GM12878 (cell line): ENCODE measurements around the gene NR2F6. TPM values are rescaled to one million over a fixed set of nuclear protein-coding genes. Genes with fewer than 3 reads are reported as not detected.

ENCODE experiments used
- BRCA1 ChIP-seq: IDR thresholded peaks from 2 replicates; pipeline ENCODE4 v1.6.1; 2011; ENCODE audit warnings: low read depth, low read length, improper control_type of control experiment
- CHD4 ChIP-seq: fragments of 200-600 bp; sonication (generic); IDR thresholded peaks from 2 replicates; pipeline ENCODE4 v1.6.1; 2016; ENCODE audit warnings: mild to moderate bottlenecking
- CREM ChIP-seq: IDR thresholded peaks from 2 replicates; pipeline ENCODE4 v1.6.1; 2014; ENCODE audit warnings: antibody characterized with exemption, low read depth
- DPF2 ChIP-seq: fragments of 450-650 bp; IDR thresholded peaks from 2 replicates; pipeline ENCODE4 v1.6.1; 2017; ENCODE audit warnings: mild to moderate bottlenecking
- FOXK2 ChIP-seq: fragments of 450-650 bp; IDR thresholded peaks from 2 replicates; pipeline ENCODE4 v1.6.1; 2017; ENCODE audit warnings: mild to moderate bottlenecking, moderate library complexity
- HDAC2 ChIP-seq: fragments of 200-600 bp; sonication (generic); IDR thresholded peaks from 2 replicates; pipeline ENCODE4 v1.6.1; 2017
- KAT2A ChIP-seq: conservative IDR thresholded peaks from 2 replicates; pipeline ENCODE4 v1.6.1; 2011; ENCODE audit warnings: low read depth, low read length; ENCODE audit not compliant: control insufficient read depth
- NR2F1 ChIP-seq: fragments of 450-650 bp; conservative IDR thresholded peaks from 2 replicates; pipeline ENCODE4 v1.6.1; 2017; ENCODE audit warnings: mild to moderate bottlenecking
- PML ChIP-seq: IDR thresholded peaks from 2 replicates; pipeline ENCODE4 v1.6.1; 2012; ENCODE audit warnings: low read length, inconsistent platforms
- POLR2AphosphoS2 ChIP-seq: IDR thresholded peaks from 2 replicates; pipeline ENCODE4 v1.6.1; 2011; ENCODE audit warnings: low read depth, mild to moderate bottlenecking, low read length, improper control_type of control experiment, moderate library complexity
- RAD21 ChIP-seq: IDR thresholded peaks from 2 replicates; pipeline ENCODE4 v1.6.1; 2011; ENCODE audit warnings: mild to moderate bottlenecking, low read depth, low read length, moderate library complexity; ENCODE audit not compliant: insufficient read depth
- RELA ChIP-seq: fragments of 450-650 bp; IDR thresholded peaks from 2 replicates; pipeline ENCODE4 v1.8.0; 2014; ENCODE audit warnings: borderline replicate concordance; ENCODE audit not compliant: partially characterized antibody
- SP1 ChIP-seq: IDR thresholded peaks from one replicate; pipeline ENCODE4 v1.6.1; 2011; ENCODE audit warnings: low read depth, low read length
- TBL1XR1 ChIP-seq: IDR thresholded peaks from 2 replicates; pipeline ENCODE4 v1.6.1; 2012; ENCODE audit warnings: low read depth, low read length, improper control_type of control experiment
- YBX1 ChIP-seq: fragments of 450-650 bp; IDR thresholded peaks from 2 replicates; pipeline ENCODE4 v1.6.1; 2016; ENCODE audit warnings: antibody characterized with exemption
- ZNF217 ChIP-seq: fragments of 450-650 bp; IDR thresholded peaks from 2 replicates; pipeline ENCODE4 v1.6.1; 2017; ENCODE audit warnings: antibody characterized with exemption, mild to moderate bottlenecking
- ZNF622 ChIP-seq: fragments of 450-650 bp; IDR thresholded peaks from 2 replicates; pipeline ENCODE4 v1.6.1; 2017; ENCODE audit warnings: mild to moderate bottlenecking, inconsistent platforms
- polyA plus RNA-seq, 11 experiments: library from polyadenylated mRNA; depleted of rRNA in 4 of 11; unstranded in 6 of 11; stranded (reverse) in 5 of 11; fragments of >200 nt; fragmentation: Nextera tagmentation in 4 of 11; fragmentation: Illumina TruSeq in 1 of 11; extraction: Ambion mirVana in 4 of 11; extraction: Trizol in 1 of 11; gene quantifications; 1 replicate in 1 of 11; 2 replicates in 10 of 11; pipeline versions ENCODE4 v1.2.1 to v1.2.3, GENCODE V29; 2011 to 2016; ENCODE audit warnings: inconsistent platforms in 2 of 11, missing spikeins in 2 of 11, low read depth in 1 of 11
- total RNA-seq, 4 experiments: library from RNA; depleted of rRNA in 3 of 4; stranded (reverse); fragments of >200 nt in 3 of 4; fragmentation: Illumina TruSeq in 1 of 4; extraction: Trizol in 1 of 4; gene quantifications; 2 replicates each; pipeline versions ENCODE4 v1.2.1 to v1.2.3, GENCODE V29; 2013 to 2021
- TF ChIP-seq, protein P1 (sequence below): fragments of 450-650 bp; IDR thresholded peaks from 2 replicates; pipeline ENCODE4 v1.6.1; 2018; ENCODE audit warnings: mild to moderate bottlenecking, low read depth, moderate library complexity; ENCODE audit not compliant: partially characterized antibody
- TF ChIP-seq, protein P2 (sequence below): fragments of 450-650 bp; formaldehyde crosslinking; IDR thresholded peaks from 2 replicates; pipeline ENCODE4 v1.4.0; 2022; ENCODE audit warnings: mild to moderate bottlenecking, moderate library complexity
- TF ChIP-seq, protein P3 (sequence below): fragments of 450-650 bp; IDR thresholded peaks from 2 replicates; pipeline ENCODE4 v1.6.1; 2018; ENCODE audit warnings: borderline replicate concordance, mild to moderate bottlenecking; ENCODE audit not compliant: partially characterized antibody

The NR2F6 gene
- total and polyA plus RNA-seq, 10 of the 15 experiments (the other 5 are each of a cell fraction or from before 2014, with no cell fraction given) = 0.18 to 15.5 (median 6.1) TPM

DNA sequence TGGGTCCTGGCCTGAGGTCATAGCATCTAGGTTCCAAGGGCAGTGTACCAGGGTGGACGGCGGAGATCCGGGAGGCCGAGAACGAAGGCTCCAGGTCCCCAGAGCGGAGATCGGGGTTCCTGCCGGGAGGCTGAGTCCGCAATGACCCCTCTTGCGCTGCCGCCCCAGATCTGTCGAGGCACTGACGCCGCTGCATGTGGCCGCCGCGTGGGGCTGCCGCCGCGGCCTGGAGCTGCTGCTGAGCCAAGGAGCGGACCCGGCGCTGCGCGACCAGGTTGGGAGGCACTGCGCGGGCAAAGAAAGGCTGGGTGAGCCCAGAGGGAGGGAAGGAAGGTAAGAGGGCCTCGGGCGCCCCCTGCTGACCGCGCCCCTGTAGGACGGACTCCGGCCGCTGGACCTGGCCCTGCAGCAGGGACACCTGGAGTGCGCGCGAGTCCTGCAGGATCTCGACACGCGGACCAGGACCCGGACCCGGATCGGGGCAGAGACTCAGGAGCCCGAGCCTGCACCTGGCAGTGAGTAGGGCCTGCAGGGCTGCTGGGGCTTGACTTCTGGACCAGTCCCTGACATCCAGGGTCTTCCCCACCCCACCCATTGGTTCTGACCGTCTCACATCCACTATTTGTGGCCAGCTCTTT is 36.9 kb upstream of the NR2F6 start (continued):
- TF ChIP-seq, protein P1, sequence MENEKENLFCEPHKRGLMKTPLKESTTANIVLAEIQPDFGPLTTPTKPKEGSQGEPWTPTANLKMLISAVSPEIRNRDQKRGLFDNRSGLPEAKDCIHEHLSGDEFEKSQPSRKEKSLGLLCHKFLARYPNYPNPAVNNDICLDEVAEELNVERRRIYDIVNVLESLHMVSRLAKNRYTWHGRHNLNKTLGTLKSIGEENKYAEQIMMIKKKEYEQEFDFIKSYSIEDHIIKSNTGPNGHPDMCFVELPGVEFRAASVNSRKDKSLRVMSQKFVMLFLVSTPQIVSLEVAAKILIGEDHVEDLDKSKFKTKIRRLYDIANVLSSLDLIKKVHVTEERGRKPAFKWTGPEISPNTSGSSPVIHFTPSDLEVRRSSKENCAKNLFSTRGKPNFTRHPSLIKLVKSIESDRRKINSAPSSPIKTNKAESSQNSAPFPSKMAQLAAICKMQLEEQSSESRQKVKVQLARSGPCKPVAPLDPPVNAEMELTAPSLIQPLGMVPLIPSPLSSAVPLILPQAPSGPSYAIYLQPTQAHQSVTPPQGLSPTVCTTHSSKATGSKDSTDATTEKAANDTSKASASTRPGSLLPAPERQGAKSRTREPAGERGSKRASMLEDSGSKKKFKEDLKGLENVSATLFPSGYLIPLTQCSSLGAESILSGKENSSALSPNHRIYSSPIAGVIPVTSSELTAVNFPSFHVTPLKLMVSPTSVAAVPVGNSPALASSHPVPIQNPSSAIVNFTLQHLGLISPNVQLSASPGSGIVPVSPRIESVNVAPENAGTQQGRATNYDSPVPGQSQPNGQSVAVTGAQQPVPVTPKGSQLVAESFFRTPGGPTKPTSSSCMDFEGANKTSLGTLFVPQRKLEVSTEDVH = no peak
- TF ChIP-seq CREM = no peak
- no peak for TF ChIP-seq PML
- TF ChIP-seq, protein P2, sequence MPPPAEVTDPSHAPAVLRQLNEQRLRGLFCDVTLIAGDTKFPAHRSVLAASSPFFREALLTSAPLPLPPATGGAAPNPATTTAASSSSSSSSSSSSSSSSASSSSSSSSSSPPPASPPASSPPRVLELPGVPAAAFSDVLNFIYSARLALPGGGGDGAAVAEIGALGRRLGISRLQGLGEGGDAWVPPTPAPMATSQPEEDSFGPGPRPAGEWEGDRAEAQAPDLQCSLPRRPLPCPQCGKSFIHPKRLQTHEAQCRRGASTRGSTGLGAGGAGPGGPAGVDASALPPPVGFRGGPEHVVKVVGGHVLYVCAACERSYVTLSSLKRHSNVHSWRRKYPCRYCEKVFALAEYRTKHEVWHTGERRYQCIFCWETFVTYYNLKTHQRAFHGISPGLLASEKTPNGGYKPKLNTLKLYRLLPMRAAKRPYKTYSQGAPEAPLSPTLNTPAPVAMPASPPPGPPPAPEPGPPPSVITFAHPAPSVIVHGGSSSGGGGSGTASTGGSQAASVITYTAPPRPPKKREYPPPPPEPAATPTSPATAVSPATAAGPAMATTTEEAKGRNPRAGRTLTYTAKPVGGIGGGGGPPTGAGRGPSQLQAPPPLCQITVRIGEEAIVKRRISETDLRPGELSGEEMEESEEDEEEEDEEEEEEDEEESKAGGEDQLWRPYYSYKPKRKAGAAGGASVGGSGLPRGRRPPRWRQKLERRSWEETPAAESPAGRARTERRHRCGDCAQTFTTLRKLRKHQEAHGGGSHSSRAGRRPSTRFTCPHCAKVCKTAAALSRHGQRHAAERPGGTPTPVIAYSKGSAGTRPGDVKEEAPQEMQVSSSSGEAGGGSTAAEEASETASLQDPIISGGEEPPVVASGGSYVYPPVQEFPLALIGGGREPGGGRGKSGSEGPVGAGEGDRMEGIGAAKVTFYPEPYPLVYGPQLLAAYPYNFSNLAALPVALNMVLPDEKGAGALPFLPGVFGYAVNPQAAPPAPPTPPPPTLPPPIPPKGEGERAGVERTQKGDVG (CRISPR knock-in tag) = no peak
- no peak for TF ChIP-seq CHD4
- no peak for TF ChIP-seq TBL1XR1
- TF ChIP-seq ZNF217 = peak; percentile 61; the same call in 1 of the 2 replicates
- no peak for TF ChIP-seq HDAC2
- no peak for TF ChIP-seq KAT2A
- peak; percentile 79 for TF ChIP-seq RAD21
- TF ChIP-seq BRCA1 = no peak
- TF ChIP-seq FOXK2 = no peak
- no peak for TF ChIP-seq ZNF622
- TF ChIP-seq DPF2 = peak; percentile 38
- TF ChIP-seq RELA = peak; percentile 25
- TF ChIP-seq, protein P3, sequence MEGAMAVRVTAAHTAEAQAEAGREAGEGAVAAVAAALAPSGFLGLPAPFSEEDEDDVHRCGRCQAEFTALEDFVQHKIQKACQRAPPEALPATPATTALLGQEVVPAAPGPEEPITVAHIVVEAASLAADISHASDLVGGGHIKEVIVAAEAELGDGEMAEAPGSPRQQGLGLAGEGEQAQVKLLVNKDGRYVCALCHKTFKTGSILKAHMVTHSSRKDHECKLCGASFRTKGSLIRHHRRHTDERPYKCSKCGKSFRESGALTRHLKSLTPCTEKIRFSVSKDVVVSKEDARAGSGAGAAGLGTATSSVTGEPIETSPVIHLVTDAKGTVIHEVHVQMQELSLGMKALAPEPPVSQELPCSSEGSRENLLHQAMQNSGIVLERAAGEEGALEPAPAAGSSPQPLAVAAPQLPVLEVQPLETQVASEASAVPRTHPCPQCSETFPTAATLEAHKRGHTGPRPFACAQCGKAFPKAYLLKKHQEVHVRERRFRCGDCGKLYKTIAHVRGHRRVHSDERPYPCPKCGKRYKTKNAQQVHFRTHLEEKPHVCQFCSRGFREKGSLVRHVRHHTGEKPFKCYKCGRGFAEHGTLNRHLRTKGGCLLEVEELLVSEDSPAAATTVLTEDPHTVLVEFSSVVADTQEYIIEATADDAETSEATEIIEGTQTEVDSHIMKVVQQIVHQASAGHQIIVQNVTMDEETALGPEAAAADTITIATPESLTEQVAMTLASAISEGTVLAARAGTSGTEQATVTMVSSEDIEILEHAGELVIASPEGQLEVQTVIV = no peak
- TF ChIP-seq NR2F1 = peak; percentile 65
- no peak for TF ChIP-seq POLR2AphosphoS2
- no peak for TF ChIP-seq YBX1
- peak; percentile 25 for TF ChIP-seq SP1
